Measurements from ENCODE around the gene ELP4.
"Not testable (repeated sequence)": the region's sequence is repeated elsewhere in the genome, so short reads cannot be mapped to it uniquely, and the experiment has no call there.

The ELP4 gene

DNA sequence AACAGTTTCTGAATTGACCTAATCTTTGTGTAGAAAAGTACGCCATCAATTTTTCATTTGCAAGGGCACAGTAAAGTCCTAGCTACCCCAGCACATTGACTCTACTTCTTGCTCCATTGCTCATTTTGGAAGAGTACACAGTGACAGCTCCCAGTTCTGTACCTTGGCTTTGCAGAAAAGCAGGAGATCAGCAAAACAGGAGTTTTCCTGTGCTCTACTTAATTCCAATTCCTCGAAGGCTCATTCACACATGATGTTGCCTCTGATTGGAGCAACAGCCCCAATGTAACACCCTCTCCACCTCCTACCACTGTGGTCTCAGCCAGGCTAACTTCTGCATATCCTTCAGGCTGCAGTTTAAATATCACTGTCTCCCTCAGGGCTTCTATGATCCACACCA is 182.9 kb downstream of the ELP4 start:
- no peak for DNase-seq (ENCODE audit: low read depth in 4 of 4, low spot score in 1 of 4)

DNA sequence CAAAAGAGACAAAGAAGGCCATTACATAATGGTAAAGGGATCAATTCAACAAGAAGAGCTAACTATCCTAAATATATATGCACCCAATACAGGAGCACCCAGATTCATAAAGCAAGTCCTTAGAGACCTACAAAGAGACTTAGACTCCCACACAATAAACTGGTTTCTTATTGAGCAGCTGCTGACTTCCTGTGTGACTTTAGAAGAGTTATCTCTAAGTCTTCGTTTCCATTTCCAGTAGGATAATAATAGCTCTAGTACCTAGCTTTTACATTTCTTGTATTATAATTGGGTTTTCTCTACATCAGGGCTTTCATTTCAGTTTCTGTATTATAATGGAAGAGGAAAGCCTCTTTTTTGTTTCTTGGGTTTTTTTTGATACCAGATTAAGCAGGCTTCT is 187.5 kb downstream of the ELP4 start:
- not testable (repeated sequence) for DNase-seq (ENCODE audit: low read depth in 4 of 4, low spot score in 1 of 4)

DNA sequence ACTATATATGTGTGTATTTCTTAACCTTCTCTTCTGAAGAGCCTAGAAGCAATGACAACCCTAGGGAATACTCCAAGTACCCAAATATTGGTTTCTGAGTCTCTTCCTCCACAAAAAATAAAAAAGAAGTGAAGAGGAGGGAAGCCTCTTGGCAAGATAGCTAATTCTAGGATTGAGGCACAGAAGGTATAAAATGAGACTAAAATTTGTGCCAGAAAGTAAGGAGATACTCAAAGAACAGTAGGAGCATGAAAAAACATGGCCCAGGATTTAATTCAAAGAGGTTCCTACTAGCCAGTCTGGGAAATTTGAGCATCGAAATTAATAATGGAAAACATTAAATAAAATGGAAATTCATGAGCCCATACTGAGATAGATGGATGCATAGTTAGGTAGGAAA is 189.5 kb downstream of the ELP4 start:
- no peak for DNase-seq (ENCODE audit: low read depth in 4 of 4, low spot score in 1 of 4)

DNA sequence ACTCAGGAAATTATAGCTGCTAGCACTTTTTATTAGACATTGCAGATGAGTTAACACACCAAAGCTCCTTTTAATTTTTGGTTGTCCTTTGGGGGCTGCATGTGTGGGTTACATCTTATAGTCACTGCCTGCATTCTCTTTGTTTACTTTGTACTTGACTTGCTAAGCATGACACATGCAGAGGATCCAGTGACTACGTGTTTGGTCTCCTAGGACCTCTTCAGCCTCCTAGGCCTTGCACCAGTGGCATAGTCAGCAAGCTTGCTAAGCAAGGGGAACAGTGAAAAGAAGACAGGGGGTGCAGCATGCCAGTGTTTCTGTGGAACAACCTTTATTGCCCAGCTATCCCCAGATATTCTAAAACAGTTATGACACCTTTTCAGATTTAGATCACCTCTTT is 193.4 kb downstream of the ELP4 start:
- DNase-seq (ENCODE audit: low read depth in 4 of 4, low spot score in 1 of 4) = no peak

DNA sequence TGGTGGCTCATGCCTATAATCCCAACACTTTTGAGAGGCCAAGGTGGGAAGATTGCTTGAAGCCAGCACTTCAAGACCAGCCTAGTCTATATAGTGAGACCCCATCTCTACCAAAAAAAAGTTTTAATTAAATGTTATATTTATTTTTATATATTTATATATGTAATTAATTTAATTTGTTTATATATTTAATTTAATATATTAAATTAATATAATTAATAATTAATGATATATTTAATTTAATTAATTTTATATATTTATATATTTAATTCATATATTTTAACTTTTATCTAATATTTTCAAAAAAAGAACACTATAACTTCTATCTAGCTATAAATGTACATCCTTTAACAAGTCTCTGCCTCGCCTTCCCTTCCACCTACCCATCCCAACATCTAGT is 196.8 kb downstream of the ELP4 start:
- no peak for DNase-seq (ENCODE audit: low read depth in 4 of 4, low spot score in 1 of 4)

DNA sequence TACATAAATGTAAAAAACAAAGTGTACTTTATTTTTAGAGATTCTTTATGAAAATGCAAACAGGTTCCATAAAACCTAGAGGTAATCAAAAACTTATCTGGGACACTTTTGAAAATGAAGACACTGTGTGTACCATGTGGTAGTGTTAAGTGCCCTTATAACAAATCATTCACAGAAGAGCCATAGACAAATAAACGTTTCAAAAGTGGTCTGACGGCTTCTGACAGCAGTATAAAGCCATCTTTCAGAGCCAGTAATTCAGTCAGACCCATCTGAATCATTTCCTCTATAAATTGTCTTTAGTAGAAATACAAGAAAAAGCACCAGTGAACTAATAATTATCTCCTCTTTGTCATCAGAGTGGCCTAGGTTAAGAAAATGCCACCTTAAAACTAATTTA is 201.6 kb downstream of the ELP4 start:
- no peak for DNase-seq (ENCODE audit: low read depth in 4 of 4, low spot score in 1 of 4)

DNA sequence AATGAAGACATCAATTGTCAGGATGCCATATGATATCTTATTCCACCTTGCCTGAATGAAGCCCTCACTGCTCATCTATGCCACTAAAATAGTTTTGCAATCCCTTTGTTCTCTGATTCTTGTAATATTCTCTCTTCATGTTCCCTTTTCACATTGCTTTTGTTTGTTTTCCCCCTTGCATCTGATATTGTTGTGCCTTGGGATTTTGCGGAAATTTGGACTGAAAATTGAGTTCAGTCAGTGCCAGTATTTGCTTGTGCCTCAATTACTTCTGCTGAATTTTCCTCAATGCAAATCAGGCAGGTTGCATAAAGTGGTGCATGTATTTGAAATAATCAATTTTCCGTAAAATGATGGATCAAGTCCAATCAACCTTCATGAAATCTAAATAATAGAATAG is 203.3 kb downstream of the ELP4 start:
- DNase-seq (ENCODE audit: low read depth in 4 of 4, low spot score in 1 of 4) = no peak

DNA sequence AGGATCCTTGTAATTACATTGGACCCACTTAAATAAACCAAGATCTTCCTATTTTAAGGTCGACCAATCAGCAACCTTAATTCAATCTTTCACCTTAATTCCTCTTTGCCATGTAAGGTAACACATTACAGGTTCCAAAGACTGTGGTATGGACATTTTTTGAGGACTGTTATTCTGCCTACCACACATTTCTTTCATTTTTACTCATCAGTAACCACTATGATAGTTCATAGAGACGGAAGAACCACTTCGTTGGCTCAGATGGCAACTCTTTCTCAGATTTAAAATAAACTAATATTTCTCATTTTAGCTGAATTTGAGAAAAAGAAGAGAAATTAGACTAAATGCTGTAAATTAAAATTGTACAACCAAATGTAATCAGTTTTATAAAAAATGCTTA is 205.3 kb downstream of the ELP4 start:
- no peak for DNase-seq (ENCODE audit: low read depth in 4 of 4, low spot score in 1 of 4)

DNA sequence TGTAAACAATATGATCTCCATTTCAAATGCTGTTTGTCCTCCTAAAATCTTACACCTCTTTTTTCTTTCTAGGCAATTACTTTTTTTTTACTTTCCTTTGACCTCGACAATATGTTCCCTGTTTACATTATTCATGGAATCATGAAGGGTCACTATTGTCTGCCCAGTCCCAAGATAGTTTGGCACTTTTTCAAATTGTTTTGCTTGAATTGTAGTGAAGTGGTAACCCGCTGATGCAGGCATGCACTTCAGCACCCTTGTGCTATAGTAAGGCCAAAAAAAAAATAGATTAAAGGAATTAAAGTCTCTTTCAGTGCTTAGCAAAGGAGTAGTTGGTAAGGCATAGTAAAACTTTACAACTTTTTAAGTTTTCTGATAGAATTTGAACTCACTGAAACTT is 210.7 kb downstream of the ELP4 start:
- DNase-seq (ENCODE audit: low read depth in 4 of 4, low spot score in 1 of 4) = no peak

DNA sequence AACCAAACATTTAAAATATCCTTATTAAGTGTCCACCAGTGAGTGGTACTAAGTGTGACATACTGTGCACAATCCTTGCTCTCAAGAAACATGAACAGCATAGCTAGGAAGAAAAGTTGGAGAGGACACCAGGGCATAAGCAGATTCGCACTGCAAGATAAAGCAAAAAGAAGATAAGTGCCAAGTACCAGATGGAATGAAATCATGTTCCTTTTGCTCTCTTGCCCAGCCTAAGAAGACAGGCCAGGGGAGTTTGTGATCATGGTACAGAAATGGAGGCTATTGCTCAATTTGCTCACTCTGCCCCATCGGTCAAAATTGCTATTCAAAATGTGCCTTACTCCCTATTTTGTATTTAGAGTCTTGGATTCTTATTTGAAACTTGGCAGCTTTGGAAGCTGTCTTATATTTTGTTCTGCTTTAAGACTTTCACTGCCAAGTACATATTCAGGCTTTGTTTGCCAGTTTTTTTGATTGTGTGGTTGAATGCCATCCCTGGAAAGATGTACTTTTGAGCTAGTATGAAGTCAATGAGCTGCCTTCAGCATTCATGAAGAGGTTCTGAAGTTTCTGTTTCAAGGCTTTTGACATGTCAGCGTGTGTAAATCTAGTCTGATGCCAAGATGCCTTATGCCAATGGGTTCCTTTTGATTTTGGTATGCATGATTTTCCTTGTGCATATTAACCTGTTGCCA is 211.3 kb downstream of the ELP4 start:
- no peak for DNase-seq (ENCODE audit: low read depth in 4 of 4, low spot score in 1 of 4)

DNA sequence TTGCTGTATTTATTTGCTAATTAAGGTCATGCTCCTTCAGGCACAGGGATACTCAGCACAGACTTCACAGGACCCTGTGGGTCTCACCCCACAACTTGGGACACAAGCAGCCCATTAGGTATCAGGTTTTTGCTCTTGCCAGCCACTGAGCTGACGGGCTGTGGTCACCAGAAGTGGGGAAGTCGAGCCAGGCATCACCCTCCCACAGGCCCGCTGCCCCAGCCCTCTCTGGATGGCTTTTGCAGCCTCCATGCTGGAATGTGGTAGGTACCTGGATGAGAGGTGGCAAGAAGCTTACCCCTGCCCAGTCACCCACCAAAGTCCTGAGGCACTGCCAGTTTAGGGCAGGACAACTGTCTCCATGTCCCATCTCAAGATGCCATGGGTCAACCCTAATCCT is 213.2 kb downstream of the ELP4 start:
- no peak for DNase-seq (ENCODE audit: low read depth in 4 of 4, low spot score in 1 of 4)

DNA sequence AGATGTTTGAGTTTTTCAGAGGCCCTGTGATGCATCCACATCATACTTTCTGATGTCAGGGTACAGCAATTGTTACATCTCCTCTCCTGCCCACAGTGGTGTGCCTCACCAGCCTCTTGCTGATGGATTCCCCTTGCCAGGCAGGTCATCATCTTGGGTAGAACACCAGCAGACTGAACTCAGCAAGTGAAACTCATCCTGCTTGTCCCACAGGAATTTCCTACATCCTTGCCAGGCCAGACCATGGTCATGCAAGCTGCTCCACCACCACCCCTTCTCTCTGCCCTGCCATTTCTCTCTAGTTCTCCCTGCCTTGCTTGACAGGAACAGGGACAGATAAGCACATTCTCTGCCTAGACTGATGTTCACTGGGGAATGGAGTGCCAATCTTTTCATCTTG is 215.6 kb downstream of the ELP4 start:
- DNase-seq (ENCODE audit: low read depth in 4 of 4, low spot score in 1 of 4) = no peak

DNA sequence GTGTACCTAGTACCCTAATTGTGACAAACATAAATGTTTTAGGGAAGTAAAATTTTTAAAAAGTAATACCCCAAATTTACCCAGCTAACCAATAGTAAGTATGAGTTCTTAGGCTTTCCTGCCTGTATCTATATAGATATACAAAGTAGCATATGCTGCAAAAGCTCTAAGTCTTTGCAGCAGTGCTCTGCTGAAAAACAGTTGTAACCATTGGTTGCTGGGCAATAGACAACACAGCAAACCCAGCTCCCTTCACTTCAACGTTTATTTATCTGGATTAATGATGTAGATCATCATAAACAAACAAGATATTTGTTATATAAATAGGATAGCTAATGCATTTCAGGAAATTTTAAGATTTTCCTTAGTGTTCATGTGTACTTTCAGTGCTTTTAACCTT is 218.9 kb downstream of the ELP4 start:
- DNase-seq (ENCODE audit: low read depth in 4 of 4, low spot score in 1 of 4) = no peak

DNA sequence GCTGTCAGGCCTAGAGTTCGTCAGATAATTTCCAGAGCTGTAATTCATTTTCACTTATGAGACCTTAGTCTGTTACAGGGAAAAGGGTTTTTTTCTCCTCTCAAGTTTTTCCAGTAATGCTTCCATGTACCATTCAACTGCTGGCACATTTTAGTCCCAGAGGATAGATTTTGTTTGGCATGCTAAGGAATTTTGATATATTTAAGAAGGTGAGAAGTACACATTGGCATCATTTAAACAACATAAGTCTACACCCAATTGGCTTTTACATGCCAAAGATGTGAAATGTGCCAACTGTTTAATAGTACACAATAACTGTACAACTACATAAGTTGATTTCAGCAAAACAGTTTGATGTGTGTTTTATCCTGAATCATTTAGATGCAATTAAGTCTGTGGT is 230.6 kb downstream of the ELP4 start:
- DNase-seq (ENCODE audit: low read depth in 4 of 4, low spot score in 1 of 4) = no peak

DNA sequence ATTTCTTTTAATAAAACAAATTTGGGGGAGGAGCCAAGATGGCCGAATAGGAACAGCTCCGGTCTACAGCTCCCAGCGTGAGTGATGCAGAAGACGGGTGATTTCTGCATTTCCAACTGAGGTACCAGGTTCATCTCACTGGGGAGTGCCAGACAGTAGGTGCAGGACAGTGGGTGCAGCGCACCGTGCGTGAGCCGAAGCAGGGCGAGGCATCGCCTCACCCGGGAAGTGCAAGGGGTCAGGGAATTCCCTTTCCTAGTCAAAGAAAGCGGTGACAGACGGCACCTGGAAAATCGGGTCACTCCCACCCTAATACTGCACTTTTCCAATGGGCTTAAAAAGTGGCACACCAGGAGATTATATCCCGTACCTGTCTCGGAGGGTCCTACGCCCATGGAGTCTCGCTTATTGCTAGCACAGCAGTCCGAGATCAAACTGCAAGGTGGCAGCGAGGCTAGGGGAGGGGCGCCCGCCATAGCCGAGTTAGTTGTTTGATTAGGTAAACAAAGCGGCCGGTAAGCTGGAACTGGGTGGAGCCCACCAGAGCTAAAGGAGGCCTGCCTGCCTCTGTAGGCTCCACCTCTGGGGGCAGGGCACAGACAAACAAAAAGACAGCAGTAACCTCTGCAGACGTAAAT is 231.3 kb downstream of the ELP4 start:
- not testable (repeated sequence) for DNase-seq (ENCODE audit: low read depth in 4 of 4, low spot score in 1 of 4)

DNA sequence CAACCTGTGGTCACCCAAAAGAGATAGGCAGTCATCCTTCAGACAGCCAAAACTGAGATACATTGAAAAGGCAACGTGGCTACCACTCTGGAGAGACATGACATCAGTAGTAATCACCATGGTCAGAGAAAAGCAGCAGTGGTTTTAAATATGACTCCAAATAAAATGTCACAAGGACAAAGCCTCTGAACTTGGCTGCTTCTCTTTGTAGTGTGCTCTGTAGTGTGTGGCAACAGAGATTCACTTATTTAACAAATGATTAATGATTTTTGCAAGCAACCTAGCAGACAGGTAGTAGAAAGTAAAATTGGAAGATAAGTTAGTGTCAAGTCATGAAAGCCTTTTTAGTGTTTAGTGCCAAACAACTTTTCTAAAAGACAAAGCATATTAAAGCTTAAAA is 238.0 kb downstream of the ELP4 start:
- no peak for DNase-seq (ENCODE audit: low read depth in 4 of 4, low spot score in 1 of 4)

DNA sequence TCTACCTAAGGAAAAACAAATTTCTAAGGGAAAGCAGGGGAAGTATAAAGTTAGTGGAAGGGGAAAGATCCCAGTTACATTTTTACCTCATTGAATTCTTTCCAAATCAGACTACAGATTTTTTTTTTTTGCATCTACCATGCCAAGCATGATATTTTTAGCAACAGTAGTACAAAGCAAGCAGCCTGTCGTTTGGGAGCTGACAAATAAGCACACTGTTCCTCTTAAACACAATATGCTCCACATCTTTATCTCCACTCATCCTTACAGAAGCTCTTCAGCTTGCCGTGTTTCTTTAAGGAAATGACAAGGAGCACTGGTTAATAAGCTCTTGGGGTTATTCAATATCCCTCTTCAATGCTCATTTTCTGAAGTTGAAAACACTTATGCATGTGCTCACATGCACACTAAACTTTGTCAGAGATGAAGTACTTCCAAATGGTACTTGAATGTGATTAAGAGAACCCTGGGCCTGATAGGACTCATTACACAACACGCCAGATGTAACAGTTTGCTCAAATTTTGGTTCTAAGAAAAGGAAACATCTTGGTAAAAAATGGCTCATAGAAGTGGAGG is 247.8 kb downstream of the ELP4 start:
- no peak for DNase-seq (ENCODE audit: low read depth in 4 of 4, low spot score in 1 of 4)

DNA sequence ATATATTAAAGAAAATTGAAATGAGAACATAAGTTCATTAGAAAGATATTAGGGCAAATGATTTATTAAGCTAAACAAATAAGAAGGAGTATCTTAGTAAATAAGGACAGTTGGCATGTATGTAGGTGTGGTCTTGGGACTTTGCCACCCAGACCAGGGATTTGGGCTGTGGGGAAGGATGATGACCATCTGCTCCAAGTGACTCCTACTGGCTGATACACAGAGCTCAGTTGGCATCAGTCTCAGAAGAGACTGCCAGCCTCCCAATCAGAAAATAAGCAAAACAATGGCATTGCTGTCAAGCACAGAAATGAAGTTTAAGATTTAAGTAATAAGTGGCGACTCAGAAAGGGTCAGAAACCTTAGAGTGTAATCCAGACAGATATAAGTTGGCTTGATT is 252.1 kb downstream of the ELP4 start:
- DNase-seq (ENCODE audit: low read depth in 4 of 4, low spot score in 1 of 4) = no peak

DNA sequence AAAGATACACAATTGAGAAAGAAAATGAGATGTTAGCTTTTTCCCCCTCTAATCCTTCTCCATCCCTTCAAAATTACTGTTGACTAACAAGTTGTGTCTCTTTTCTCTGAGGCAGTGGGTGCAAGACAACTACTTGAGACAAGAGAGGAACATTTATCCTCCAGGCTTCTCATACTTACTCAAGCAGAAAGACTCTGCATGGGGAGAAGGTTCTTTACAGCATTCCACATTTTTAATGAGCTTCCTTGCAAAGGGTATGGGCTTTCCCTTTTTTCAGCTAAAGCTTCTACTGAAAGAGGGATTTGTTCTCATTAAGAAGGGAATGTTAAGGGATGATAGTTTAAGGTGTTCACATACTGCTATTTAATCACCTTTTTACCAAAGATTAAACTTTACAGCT is 253.7 kb downstream of the ELP4 start:
- no peak for DNase-seq (ENCODE audit: low read depth in 4 of 4, low spot score in 1 of 4)

DNA sequence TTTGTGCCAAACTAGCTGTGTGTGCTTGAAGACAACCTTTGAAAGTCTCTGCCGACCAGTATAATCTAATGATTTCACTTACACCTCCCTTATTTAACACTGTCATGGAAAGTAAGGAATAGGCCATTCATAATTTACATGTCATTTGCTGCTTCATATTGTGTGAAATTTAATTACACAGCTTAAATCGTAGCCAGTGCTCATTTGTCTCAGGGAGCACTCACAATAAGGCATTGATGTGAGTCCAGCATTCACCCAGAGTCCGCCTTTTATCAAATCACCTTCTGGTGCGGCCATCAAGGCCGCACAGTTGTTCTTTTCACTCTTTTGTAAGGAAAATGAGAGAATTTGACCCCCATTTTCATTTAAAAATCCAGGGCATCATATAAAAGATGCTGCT is 254.7 kb downstream of the ELP4 start:
- DNase-seq (ENCODE audit: low read depth in 4 of 4, low spot score in 1 of 4) = no peak

DNA sequence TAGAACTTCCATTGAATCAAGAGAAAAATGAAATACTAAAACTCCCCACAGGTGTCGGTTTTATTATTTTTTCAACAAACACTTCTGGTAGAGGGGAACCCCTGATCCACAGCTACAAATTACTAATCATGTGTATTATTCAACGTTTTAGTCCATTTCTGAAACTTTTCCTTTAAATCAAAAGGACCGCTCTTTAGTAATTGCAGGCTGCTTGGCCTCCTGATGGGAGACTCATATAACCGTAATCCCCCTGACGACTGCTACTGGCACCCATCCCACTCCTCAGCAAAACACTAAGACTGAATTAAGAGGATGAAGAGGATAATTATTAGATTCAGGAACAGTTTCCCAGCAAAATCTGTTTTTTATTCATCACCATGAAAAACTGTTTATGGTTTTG is 255.2 kb downstream of the ELP4 start:
- DNase-seq (ENCODE audit: low read depth in 4 of 4, low spot score in 1 of 4) = no peak

DNA sequence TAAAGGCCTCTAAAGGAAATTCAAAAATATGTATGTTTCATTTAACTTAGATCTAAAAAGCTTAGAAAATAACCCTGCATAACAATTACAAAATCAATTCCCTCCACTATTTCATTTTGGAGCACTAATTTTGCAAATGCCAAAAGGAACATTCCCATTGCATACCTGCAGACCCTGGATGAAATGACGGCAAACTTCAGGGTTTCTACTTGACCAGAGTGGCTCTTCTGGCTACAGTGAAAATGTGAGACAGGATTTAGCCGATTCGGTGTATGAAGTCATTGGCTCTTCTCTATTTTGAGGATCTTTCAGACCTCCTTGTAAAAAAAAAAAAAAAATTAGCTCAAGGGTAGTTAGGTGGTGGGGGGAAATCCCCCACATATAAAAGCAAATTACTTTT is 257.5 kb downstream of the ELP4 start:
- no peak for DNase-seq (ENCODE audit: low read depth in 4 of 4, low spot score in 1 of 4)

DNA sequence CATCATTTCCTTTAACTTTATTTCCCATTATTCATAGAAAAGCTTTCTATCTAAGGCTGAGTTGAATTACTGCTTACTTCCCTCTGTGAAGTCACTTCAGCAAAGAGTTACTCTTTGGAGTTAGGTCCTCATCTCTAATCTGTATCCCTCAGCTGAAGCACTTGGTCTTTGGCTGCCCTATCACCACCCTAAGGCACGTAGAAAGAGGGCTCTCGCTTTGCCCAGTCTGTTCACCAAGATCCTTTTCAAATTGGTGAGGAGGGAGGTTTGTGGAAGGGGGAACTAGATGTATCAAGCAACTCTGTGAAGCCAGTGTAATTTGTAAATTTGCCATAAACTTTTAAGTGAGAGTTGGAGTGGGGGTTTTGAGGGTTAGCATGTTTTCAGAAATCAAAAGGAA is 258.1 kb downstream of the ELP4 start:
- DNase-seq (ENCODE audit: low read depth in 4 of 4, low spot score in 1 of 4) = no peak

Data from stimulated activated CD4-positive, alpha-beta T cell treated with anti-CD3 and anti-CD28 coated beads, Interleukin-1b, Interleukin-23, amount 100 ng/mL, for 24 hours (primary cell).